Cardiac muscle cell (in vitro differentiated cells and primary cell): Measurements from ENCODE around the gene ACR. TPM values are rescaled to one million over a fixed set of nuclear protein-coding genes. Genes with fewer than 3 reads are reported as not detected.
"Not testable (repeated sequence)": the region's sequence is repeated elsewhere in the genome, so short reads cannot be mapped to it uniquely, and the experiment has no call there.

Experiments
- DNase-seq, 2 donors: peaks; one replicate each; pipeline versions ENCODE4 v3.0.0 to v3.0.0-alpha.2; 2010 to 2017; ENCODE audit warnings: low read depth in 1 of 2, low spot score in 1 of 2
- H3K27ac ChIP-seq: fragments of 200-600 bp; sonication (generic); 2 replicates; pipeline ENCODE4 v1.5.1; 2016
- H3K27me3 ChIP-seq: fragments of 200-600 bp; sonication (generic); 2 replicates; pipeline ENCODE4 v1.6.0; 2016; ENCODE audit warnings: control low read depth
- H3K36me3 ChIP-seq: fragments of 200-600 bp; sonication (generic); 2 replicates; pipeline ENCODE4 v1.5.1; 2016; ENCODE audit warnings: control low read depth
- H3K4me1 ChIP-seq: fragments of 200-600 bp; sonication (generic); 2 replicates; pipeline ENCODE4 v1.8.1; 2017; ENCODE audit warnings: low read depth, mild to moderate bottlenecking, mixed run types
- H3K4me3 ChIP-seq: fragments of 200-600 bp; sonication (generic); 2 replicates; pipeline ENCODE4 v1.5.1; 2016; ENCODE audit warnings: mild to moderate bottlenecking
- H3K9me3 ChIP-seq: fragments of 200-600 bp; sonication (generic); 2 replicates; pipeline ENCODE4 v1.5.1; 2017; ENCODE audit warnings: low read depth, mild to moderate bottlenecking, control low read depth
- CTCF ChIP-seq: IDR thresholded peaks from 2 replicates; pipeline ENCODE4 v1.5.1; 2012; ENCODE audit warnings: low read depth, mild to moderate bottlenecking, low read length
- polyA plus RNA-seq: library from polyadenylated mRNA; unstranded; fragments of >200 nt; fragmentation: Nextera tagmentation; extraction: Ambion mirVana; gene quantifications from 2 replicates; pipeline ENCODE4 v1.2.1, GENCODE V29; 2016
- total RNA-seq: library from RNA; depleted of rRNA; stranded (reverse); fragments of >200 nt; gene quantifications from 2 replicates; pipeline ENCODE4 v1.2.3, GENCODE V29; 2016

The ACR gene
- total and polyA plus RNA-seq, 2 experiments from 2014 or later, result 0.77 TPM; not detected in 1

GRCh38 chr22:50738649-50739227, 734 bp downstream of the ACR start:
- Histone ChIP-seq H3K27me3 (peaks cover 46% of the 10 kb centered on the region), H3K36me3 (no peaks in the 10 kb centered on the region)
- no peak for DNase-seq

GRCh38 chr22:50739279-50739691, 1.3 kb downstream of the ACR start:
- no peaks in the 10 kb centered on the region for H3K4me1 ChIP-seq
- no peak overlapping the region for H3K4me3 ChIP-seq
- no peak overlapping the region for H3K27ac ChIP-seq
- H3K36me3 ChIP-seq, result no peaks in the 10 kb centered on the region
- no peak for DNase-seq
- no peaks in the 10 kb centered on the region for H3K9me3 ChIP-seq
- H3K27me3 ChIP-seq, result peaks cover 46% of the 10 kb centered on the region
- no peak for TF ChIP-seq CTCF

More at GRCh38 chr22:50738649-50739227, 734 bp downstream of the ACR start:
- TF ChIP-seq CTCF, result no peak
- no peaks in the 10 kb centered on the region for H3K4me1 ChIP-seq
- H3K9me3 ChIP-seq, result no peaks in the 10 kb centered on the region
- H3K4me3 ChIP-seq, result no peak overlapping the region
- no peak overlapping the region for H3K27ac ChIP-seq

- no peak overlapping the region for H3K4me3 ChIP-seq
- no peaks in the 10 kb centered on the region for H3K4me1 ChIP-seq
- no peaks in the 10 kb centered on the region for H3K36me3 ChIP-seq
- H3K9me3 ChIP-seq, result no peaks in the 10 kb centered on the region
- H3K27me3 ChIP-seq, result peaks cover 45% of the 10 kb centered on the region
- DNase-seq, result no peak
- no peak overlapping the region for H3K27ac ChIP-seq
- TF ChIP-seq CTCF, result no peak
Observed at GRCh38 chr22:50739894-50740293, 1.9 kb downstream of the ACR start.

- H3K27me3 ChIP-seq, result peaks cover 37% of the 10 kb centered on the region
- H3K27ac ChIP-seq, H3K4me1 ChIP-seq, H3K4me3 ChIP-seq, DNase-seq, H3K9me3 ChIP-seq, H3K36me3 ChIP-seq: not testable (repeated sequence)
Observed at GRCh38 chr22:50740714-50741113, 2.7 kb downstream of the ACR start.

GRCh38 chr22:50744424-50744823, 6.4 kb downstream of the ACR start:
- H3K27ac ChIP-seq, H3K36me3 ChIP-seq, H3K4me3 ChIP-seq, DNase-seq, H3K9me3 ChIP-seq, H3K4me1 ChIP-seq: not testable (repeated sequence)
- H3K27me3 ChIP-seq, result peaks cover 13% of the 10 kb centered on the region

- H3K36me3 ChIP-seq, DNase-seq, H3K27me3 ChIP-seq, H3K4me1 ChIP-seq, H3K4me3 ChIP-seq, H3K9me3 ChIP-seq, H3K27ac ChIP-seq: not testable (repeated sequence)
Observed at GRCh38 chr22:50747521-50747920, 9.5 kb downstream of the ACR start.

GRCh38 chr22:50748630-50749029, 10.6 kb downstream of the ACR start:
- not testable (repeated sequence) for H3K9me3 ChIP-seq, H3K36me3 ChIP-seq, H3K27me3 ChIP-seq, H3K4me3 ChIP-seq, H3K27ac ChIP-seq, DNase-seq, H3K4me1 ChIP-seq

GRCh38 chr22:50749302-50750074, 11.5 kb downstream of the ACR start:
- H3K27ac ChIP-seq, H3K4me3 ChIP-seq, H3K36me3 ChIP-seq, H3K4me1 ChIP-seq, DNase-seq, H3K9me3 ChIP-seq, H3K27me3 ChIP-seq: not testable (repeated sequence)

- not testable (repeated sequence) for H3K9me3 ChIP-seq, H3K27me3 ChIP-seq
Observed at GRCh38 chr22:50755251-50755650, 17.2 kb downstream of the ACR start.

GRCh38 chr22:50756406-50756805, 18.4 kb downstream of the ACR start:
- H3K4me3 ChIP-seq, H3K9me3 ChIP-seq, H3K27me3 ChIP-seq: not testable (repeated sequence)

More at GRCh38 chr22:50755251-50755650, 17.2 kb downstream of the ACR start:
- not testable (repeated sequence) for H3K27ac ChIP-seq, H3K36me3 ChIP-seq, H3K4me3 ChIP-seq, DNase-seq, H3K4me1 ChIP-seq

More at GRCh38 chr22:50756406-50756805, 18.4 kb downstream of the ACR start:
- not testable (repeated sequence) for H3K4me1 ChIP-seq, DNase-seq, H3K36me3 ChIP-seq, H3K27ac ChIP-seq
